ENCODE data around the gene OPTN.
"Not testable (repeated sequence)": the region's sequence is repeated elsewhere in the genome, so short reads cannot be mapped to it uniquely, and the experiment has no call there.

The OPTN gene

GRCh38 chr10:13136651-13137050, 36.7 kb downstream of the OPTN start:
- DNase-seq: no peak

- DNase-seq: no peak
These were observed 39.2 kb downstream of the OPTN start for GRCh38 chr10:13139150-13139549.

GRCh38 chr10:13139676-13140075, 39.7 kb downstream of the OPTN start:
- DNase-seq: no peak

- no peak for DNase-seq
These were observed 40.7 kb downstream of the OPTN start for GRCh38 chr10:13140627-13141190.

- no peak for DNase-seq
These were observed 43.8 kb downstream of the OPTN start for GRCh38 chr10:13143766-13144165.

- no peak for DNase-seq
These were observed 44.9 kb downstream of the OPTN start for GRCh38 chr10:13144814-13145213.

GRCh38 chr10:13146379-13146778, 46.4 kb downstream of the OPTN start:
- no peak for DNase-seq

- no peak for DNase-seq
These were observed 47.2 kb downstream of the OPTN start for GRCh38 chr10:13147161-13147560.

GRCh38 chr10:13152296-13152695, 52.3 kb downstream of the OPTN start:
- no peak for DNase-seq

- not testable (repeated sequence) for DNase-seq
These were observed 55.9 kb downstream of the OPTN start for GRCh38 chr10:13155860-13156259.

GRCh38 chr10:13158401-13158800, 58.4 kb downstream of the OPTN start:
- no peak for DNase-seq

GRCh38 chr10:13160934-13161856, 61.2 kb downstream of the OPTN start, which contains the start of gene MCM10:
Gene MCM10, plus strand, starts transcription at chr10:13161558. Its CDS starts 2,645 bp downstream, at chr10:13164203.
- DNase-seq: peak; percentile 96

GRCh38 chr10:13161857-13162271, 61.9 kb downstream of the OPTN start:
- DNase-seq: no peak

GRCh38 chr10:13163859-13164258, 63.9 kb downstream of the OPTN start:
- DNase-seq: no peak

GRCh38 chr10:13165177-13165576, 65.2 kb downstream of the OPTN start:
- DNase-seq: no peak

GRCh38 chr10:13167568-13167967, 67.6 kb downstream of the OPTN start:
- no peak for DNase-seq

GRCh38 chr10:13168781-13169180, 68.8 kb downstream of the OPTN start:
- DNase-seq: no peak

GRCh38 chr10:13173616-13174015, 73.7 kb downstream of the OPTN start:
- no peak for DNase-seq

GRCh38 chr10:13180788-13181187, 80.8 kb downstream of the OPTN start:
- no peak for DNase-seq

- no peak for DNase-seq
These were observed 82.5 kb downstream of the OPTN start for GRCh38 chr10:13182424-13182823.

GRCh38 chr10:13183625-13184024, 83.7 kb downstream of the OPTN start:
- DNase-seq: no peak

- DNase-seq: no peak
These were observed 84.3 kb downstream of the OPTN start for GRCh38 chr10:13184276-13184675.

GRCh38 chr10:13184730-13185514, 85.0 kb downstream of the OPTN start:
- peak; percentile 20 for DNase-seq

- DNase-seq: no peak
These were observed 87.2 kb downstream of the OPTN start for GRCh38 chr10:13187135-13187534.

Measured in COR-L47 (cell line).